KMS-11 (cell line): ENCODE results near the gene PPM1M.
A peak's percentile ranks its signal among the peaks of the same experiment; 100 is the strongest.

ENCODE experiments used
- H2AFZ ChIP-seq: fragments of 200-600 bp; sonication (generic); 2 replicates; pipeline ENCODE4 v1.6.1; 2016; ENCODE audit warnings: antibody characterized with exemption, mixed run types, low read depth
- H3K27ac ChIP-seq: fragments of 200-600 bp; sonication (generic); 2 replicates; pipeline ENCODE4 v1.6.1; 2016; ENCODE audit warnings: mild to moderate bottlenecking, mixed run types
- H3K27me3 ChIP-seq: fragments of 200-600 bp; sonication (generic); 2 replicates; pipeline ENCODE4 v1.6.1; 2017; ENCODE audit warnings: mild to moderate bottlenecking, low read depth, mixed run types, moderate library complexity; ENCODE audit not compliant: insufficient read depth
- H3K36me3 ChIP-seq: fragments of 200-600 bp; sonication (generic); 2 replicates; pipeline ENCODE4 v1.6.1; 2017; ENCODE audit warnings: mild to moderate bottlenecking, mixed run types; ENCODE audit not compliant: insufficient read depth
- H3K4me1 ChIP-seq: fragments of 200-600 bp; sonication (generic); 2 replicates; pipeline ENCODE4 v1.6.1; 2016; ENCODE audit warnings: mild to moderate bottlenecking, low read depth, mixed run types; ENCODE audit not compliant: poor library complexity, severe bottlenecking
- H3K4me2 ChIP-seq: fragments of 200-600 bp; sonication (generic); 2 replicates; pipeline ENCODE4 v1.7.0; 2016; ENCODE audit warnings: mild to moderate bottlenecking, mixed run types
- H3K4me3 ChIP-seq: fragments of 200-600 bp; sonication (generic); IDR thresholded peaks from 2 replicates; pipeline ENCODE4 v1.6.1; 2017; ENCODE audit warnings: low read depth, low read length, mixed read lengths; ENCODE audit not compliant: insufficient read depth
- H3K79me2 ChIP-seq: fragments of 200-600 bp; sonication (generic); 2 replicates; pipeline ENCODE4 v1.6.1; 2016; ENCODE audit warnings: low read depth, mixed run types; ENCODE audit not compliant: insufficient read depth
- H3K9ac ChIP-seq: fragments of 200-600 bp; sonication (generic); 2 replicates; pipeline ENCODE4 v1.6.1; 2016; ENCODE audit warnings: mild to moderate bottlenecking, mixed run types
- H4K20me1 ChIP-seq: fragments of 200-600 bp; sonication (generic); 2 replicates; pipeline ENCODE4 v1.6.1; 2016; ENCODE audit warnings: mild to moderate bottlenecking, mixed run types; ENCODE audit not compliant: insufficient read depth
- TF ChIP-seq, protein P1 (sequence below): fragments of 200-600 bp; sonication (generic); conservative IDR thresholded peaks from 2 replicates; pipeline ENCODE4 v1.6.1; 2017; ENCODE audit warnings: low read depth, mild to moderate bottlenecking, antibody characterized with exemption, low read length, moderate library complexity, mixed read lengths

The PPM1M gene

GRCh38 chr3:52197842-52198625 lies 47.5 kb upstream of the PPM1M start, which contains the start of gene ALAS1:
Gene ALAS1, plus strand, starts transcription at chr3:52198160. Its CDS starts 1,082 bp downstream, at chr3:52199242.
- Histone ChIP-seq H3K4me1 (peaks cover 38% of the 10 kb centered on the region), H3K4me2 (peak within 1 kb of the TSS; percentile 68), H3K4me3 (peak within 1 kb of the TSS; percentile 70), H2AFZ (peak within 1 kb of the TSS; percentile 90), H3K27ac (no peak within 1 kb of the TSS), H3K36me3 (no peaks in the 10 kb centered on the region), H3K9ac (peak within 1 kb of the TSS; percentile 42; the same call in 1 of the 2 replicates), H3K27me3 (no peaks in the 10 kb centered on the region), H4K20me1 (no peaks in the 10 kb centered on the region), H3K79me2 (peaks cover 13% of the 10 kb centered on the region; the same call in 1 of the 2 replicates)
- TF ChIP-seq, protein P1, sequence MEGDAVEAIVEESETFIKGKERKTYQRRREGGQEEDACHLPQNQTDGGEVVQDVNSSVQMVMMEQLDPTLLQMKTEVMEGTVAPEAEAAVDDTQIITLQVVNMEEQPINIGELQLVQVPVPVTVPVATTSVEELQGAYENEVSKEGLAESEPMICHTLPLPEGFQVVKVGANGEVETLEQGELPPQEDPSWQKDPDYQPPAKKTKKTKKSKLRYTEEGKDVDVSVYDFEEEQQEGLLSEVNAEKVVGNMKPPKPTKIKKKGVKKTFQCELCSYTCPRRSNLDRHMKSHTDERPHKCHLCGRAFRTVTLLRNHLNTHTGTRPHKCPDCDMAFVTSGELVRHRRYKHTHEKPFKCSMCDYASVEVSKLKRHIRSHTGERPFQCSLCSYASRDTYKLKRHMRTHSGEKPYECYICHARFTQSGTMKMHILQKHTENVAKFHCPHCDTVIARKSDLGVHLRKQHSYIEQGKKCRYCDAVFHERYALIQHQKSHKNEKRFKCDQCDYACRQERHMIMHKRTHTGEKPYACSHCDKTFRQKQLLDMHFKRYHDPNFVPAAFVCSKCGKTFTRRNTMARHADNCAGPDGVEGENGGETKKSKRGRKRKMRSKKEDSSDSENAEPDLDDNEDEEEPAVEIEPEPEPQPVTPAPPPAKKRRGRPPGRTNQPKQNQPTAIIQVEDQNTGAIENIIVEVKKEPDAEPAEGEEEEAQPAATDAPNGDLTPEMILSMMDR, result no peak

DNA sequence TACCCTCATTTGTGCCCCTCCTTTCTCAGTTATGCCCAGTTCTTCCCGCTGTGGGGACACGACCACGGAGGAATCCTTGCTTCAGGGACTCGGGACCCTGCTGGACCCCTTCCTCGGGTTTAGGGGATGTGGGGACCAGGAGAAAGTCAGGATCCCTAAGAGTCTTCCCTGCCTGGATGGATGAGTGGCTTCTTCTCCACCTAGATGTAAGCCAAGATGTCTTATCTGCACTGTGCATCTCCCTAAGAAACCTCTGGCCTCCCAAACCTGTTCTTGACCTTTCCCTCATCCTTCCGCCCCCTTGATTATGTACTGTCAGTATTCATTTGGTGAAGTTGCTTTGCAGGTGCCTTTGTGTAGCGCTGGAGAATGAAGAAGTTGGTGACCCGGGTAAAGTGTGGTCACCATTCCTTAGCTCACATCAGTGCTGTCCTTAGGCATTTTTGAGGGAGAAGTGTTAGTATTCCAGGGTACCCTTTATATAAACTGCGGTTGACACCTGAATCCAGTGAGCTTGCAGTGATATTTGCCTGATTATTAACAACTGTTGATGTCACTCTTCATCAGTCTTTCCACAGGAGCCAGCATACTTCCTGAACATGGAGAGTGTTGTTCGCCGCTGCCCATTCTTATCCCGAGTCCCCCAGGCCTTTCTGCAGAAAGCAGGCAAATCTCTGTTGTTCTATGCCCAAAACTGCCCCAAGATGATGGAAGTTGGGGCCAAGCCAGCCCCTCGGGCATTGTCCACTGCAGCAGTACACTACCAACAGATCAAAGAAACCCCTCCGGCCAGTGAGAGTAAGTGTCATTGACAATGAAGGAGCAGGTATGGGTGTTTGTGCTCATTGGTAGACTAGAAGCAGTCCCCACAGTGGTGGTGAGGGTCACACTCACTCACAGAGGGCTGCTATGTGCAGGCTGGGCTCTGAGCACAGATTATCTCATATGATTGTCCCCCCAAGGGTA lies 46.6 kb upstream of the PPM1M start:
- H3K79me2 ChIP-seq, result peaks cover 13% of the 10 kb centered on the region; the same call in 1 of the 2 replicates

DNA sequence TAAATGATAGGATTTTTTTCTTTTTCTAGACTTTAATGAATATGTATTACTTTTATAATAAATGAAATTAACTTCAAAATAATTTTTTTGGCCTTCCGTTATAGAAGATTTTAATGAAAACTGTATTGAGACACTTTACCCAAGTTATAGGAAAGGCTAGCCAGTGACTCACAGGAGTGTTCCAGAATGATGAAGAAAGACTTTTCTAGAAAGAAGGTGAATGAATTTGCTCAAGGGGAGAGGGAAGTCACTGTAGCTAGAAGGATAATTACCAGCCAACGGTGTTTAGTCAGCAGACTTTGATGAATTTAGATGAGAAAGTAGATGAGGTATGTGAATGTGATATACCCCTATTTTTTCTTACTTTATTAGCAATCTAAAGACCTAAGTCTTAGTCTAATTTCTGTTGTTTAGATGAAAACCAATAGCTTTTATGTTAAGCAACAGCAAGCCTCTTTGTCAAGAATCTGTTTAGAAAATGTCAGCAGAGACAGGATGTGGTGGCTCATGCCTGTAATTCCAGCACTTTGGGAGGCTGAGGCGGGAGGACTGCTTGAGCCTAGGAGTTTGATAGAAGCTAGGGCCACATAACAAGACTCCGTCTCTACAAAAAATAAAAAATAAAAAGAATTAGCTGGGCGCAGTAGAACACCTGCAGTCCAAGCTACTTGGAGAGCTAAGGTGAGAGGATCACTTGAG lies 44.4 kb upstream of the PPM1M start:
- H3K27me3 ChIP-seq, result no peaks in the 10 kb centered on the region
- H3K4me2 ChIP-seq, result no peak overlapping the region; the same call in 1 of the 2 replicates
- H2AFZ ChIP-seq, result no peak overlapping the region
- no peak overlapping the region for H3K27ac ChIP-seq
- H3K9ac ChIP-seq, result no peak overlapping the region
- TF ChIP-seq, protein P1, result no peak
- no peak overlapping the region for H3K4me3 ChIP-seq
- no peaks in the 10 kb centered on the region; the same call in 1 of the 2 replicates for H3K36me3 ChIP-seq
- H3K79me2 ChIP-seq, result peaks cover 13% of the 10 kb centered on the region; the same call in 1 of the 2 replicates
- H3K4me1 ChIP-seq, result peaks cover 68% of the 10 kb centered on the region
- no peaks in the 10 kb centered on the region for H4K20me1 ChIP-seq

More for the DNA sequence above, 46.6 kb upstream of the PPM1M start:
- peak overlapping the region; percentile 90; the same call in 1 of the 2 replicates for H2AFZ ChIP-seq
- H3K4me3 ChIP-seq, result peak overlapping the region; percentile 70
- peak overlapping the region; percentile 42; the same call in 1 of the 2 replicates for H3K9ac ChIP-seq
- H4K20me1 ChIP-seq, result no peaks in the 10 kb centered on the region
- H3K36me3 ChIP-seq, result no peaks in the 10 kb centered on the region
- H3K4me1 ChIP-seq, result peaks cover 47% of the 10 kb centered on the region
- H3K27ac ChIP-seq, result no peak overlapping the region
- peak overlapping the region; percentile 51 for H3K4me2 ChIP-seq
- no peaks in the 10 kb centered on the region for H3K27me3 ChIP-seq
- TF ChIP-seq, protein P1, result no peak
